HEK293 (cell line): ENCODE data around the gene CFAP99.

Experiments
- REST ChIP-seq: fragments of 450-650 bp; formaldehyde crosslinking; IDR thresholded peaks from 2 replicates; pipeline ENCODE4 v1.5.1; 2016; ENCODE audit warnings: missing biosample characterization, missing genetic modification characterization
- SP7 ChIP-seq: fragments of 450-650 bp; formaldehyde crosslinking; IDR thresholded peaks from 2 replicates; pipeline ENCODE4 v1.5.1; 2016; ENCODE audit warnings: missing biosample characterization, missing genetic modification characterization
- ZBTB11 ChIP-seq: fragments of 450-650 bp; formaldehyde crosslinking; conservative IDR thresholded peaks from 2 replicates; pipeline ENCODE4 v1.5.1; 2016; ENCODE audit warnings: low read depth, missing biosample characterization, missing genetic modification characterization
- ZFP41 ChIP-seq: fragments of 450-650 bp; formaldehyde crosslinking; IDR thresholded peaks from 2 replicates; pipeline ENCODE4 v1.5.1; 2016; ENCODE audit warnings: missing biosample characterization, missing genetic modification characterization, borderline replicate concordance
- ZNF132 ChIP-seq: fragments of 450-650 bp; formaldehyde crosslinking; IDR thresholded peaks from 2 replicates; pipeline ENCODE4 v1.5.1; 2017; ENCODE audit warnings: missing biosample characterization, missing genetic modification characterization, borderline replicate concordance
- ZNF138 ChIP-seq: fragments of 450-650 bp; formaldehyde crosslinking; IDR thresholded peaks from 2 replicates; pipeline ENCODE4 v1.5.1; 2016; ENCODE audit warnings: missing biosample characterization, missing genetic modification characterization, borderline replicate concordance
- ZNF18 ChIP-seq: fragments of 450-650 bp; formaldehyde crosslinking; IDR thresholded peaks from 2 replicates; pipeline ENCODE4 v1.5.1; 2016; ENCODE audit warnings: missing biosample characterization, missing genetic modification characterization
- ZNF223 ChIP-seq: fragments of 450-650 bp; formaldehyde crosslinking; IDR thresholded peaks from 2 replicates; pipeline ENCODE4 v1.5.1; 2016; ENCODE audit warnings: missing biosample characterization, missing genetic modification characterization
- ZNF707 ChIP-seq: fragments of 450-650 bp; formaldehyde crosslinking; IDR thresholded peaks from 2 replicates; pipeline ENCODE4 v1.5.1; 2016; ENCODE audit warnings: missing biosample characterization, missing genetic modification characterization
- ZNF837 ChIP-seq: fragments of 450-650 bp; formaldehyde crosslinking; IDR thresholded peaks from 2 replicates; pipeline ENCODE4 v1.5.1; 2016; ENCODE audit warnings: missing biosample characterization, missing genetic modification characterization
- TF ChIP-seq, protein P1 (sequence below): sonication (generic); formaldehyde crosslinking; IDR thresholded peaks from 2 replicates; pipeline ENCODE4 v1.8.1; 2022; ENCODE audit warnings: mild to moderate bottlenecking, moderate library complexity, missing genetic modification reagents
- TF ChIP-seq, protein P2 (sequence below): fragments of 450-650 bp; formaldehyde crosslinking; IDR thresholded peaks from 2 replicates; pipeline ENCODE4 v1.5.1; 2016; ENCODE audit warnings: missing biosample characterization, missing genetic modification characterization
- TF ChIP-seq, protein P3 (sequence below): fragments of 450-650 bp; formaldehyde crosslinking; IDR thresholded peaks from 2 replicates; pipeline ENCODE4 v1.5.1; 2016; ENCODE audit warnings: missing biosample characterization, missing genetic modification characterization
- TF ChIP-seq, protein P4 (sequence below): fragments of 450-650 bp; formaldehyde crosslinking; IDR thresholded peaks from 2 replicates; pipeline ENCODE4 v1.5.1; 2016; ENCODE audit warnings: missing biosample characterization, missing genetic modification characterization

- TF ChIP-seq, protein P1, sequence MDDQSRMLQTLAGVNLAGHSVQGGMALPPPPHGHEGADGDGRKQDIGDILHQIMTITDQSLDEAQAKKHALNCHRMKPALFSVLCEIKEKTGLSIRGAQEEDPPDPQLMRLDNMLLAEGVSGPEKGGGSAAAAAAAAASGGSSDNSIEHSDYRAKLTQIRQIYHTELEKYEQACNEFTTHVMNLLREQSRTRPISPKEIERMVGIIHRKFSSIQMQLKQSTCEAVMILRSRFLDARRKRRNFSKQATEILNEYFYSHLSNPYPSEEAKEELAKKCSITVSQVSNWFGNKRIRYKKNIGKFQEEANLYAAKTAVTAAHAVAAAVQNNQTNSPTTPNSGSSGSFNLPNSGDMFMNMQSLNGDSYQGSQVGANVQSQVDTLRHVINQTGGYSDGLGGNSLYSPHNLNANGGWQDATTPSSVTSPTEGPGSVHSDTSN (CRISPR knock-in tag): no peak
- TF ChIP-seq REST (tag by site-specific recombination) (no peak), ZNF837 (no peak), SP7 (tag by site-specific recombination) (no peak), ZNF138 (tag by site-specific recombination) (no peak), ZBTB11 (tag by site-specific recombination) (peak; percentile 54), ZNF223 (no peak), ZNF132 (no peak), ZNF18 (tag by site-specific recombination) (no peak), ZNF707 (tag by site-specific recombination) (no peak), ZFP41 (tag by site-specific recombination) (no peak)
- TF ChIP-seq, protein P2, sequence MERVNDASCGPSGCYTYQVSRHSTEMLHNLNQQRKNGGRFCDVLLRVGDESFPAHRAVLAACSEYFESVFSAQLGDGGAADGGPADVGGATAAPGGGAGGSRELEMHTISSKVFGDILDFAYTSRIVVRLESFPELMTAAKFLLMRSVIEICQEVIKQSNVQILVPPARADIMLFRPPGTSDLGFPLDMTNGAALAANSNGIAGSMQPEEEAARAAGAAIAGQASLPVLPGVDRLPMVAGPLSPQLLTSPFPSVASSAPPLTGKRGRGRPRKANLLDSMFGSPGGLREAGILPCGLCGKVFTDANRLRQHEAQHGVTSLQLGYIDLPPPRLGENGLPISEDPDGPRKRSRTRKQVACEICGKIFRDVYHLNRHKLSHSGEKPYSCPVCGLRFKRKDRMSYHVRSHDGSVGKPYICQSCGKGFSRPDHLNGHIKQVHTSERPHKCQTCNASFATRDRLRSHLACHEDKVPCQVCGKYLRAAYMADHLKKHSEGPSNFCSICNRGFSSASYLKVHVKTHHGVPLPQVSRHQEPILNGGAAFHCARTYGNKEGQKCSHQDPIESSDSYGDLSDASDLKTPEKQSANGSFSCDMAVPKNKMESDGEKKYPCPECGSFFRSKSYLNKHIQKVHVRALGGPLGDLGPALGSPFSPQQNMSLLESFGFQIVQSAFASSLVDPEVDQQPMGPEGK (tag by site-specific recombination): no peak
- TF ChIP-seq, protein P3, sequence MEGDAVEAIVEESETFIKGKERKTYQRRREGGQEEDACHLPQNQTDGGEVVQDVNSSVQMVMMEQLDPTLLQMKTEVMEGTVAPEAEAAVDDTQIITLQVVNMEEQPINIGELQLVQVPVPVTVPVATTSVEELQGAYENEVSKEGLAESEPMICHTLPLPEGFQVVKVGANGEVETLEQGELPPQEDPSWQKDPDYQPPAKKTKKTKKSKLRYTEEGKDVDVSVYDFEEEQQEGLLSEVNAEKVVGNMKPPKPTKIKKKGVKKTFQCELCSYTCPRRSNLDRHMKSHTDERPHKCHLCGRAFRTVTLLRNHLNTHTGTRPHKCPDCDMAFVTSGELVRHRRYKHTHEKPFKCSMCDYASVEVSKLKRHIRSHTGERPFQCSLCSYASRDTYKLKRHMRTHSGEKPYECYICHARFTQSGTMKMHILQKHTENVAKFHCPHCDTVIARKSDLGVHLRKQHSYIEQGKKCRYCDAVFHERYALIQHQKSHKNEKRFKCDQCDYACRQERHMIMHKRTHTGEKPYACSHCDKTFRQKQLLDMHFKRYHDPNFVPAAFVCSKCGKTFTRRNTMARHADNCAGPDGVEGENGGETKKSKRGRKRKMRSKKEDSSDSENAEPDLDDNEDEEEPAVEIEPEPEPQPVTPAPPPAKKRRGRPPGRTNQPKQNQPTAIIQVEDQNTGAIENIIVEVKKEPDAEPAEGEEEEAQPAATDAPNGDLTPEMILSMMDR: no peak
- TF ChIP-seq, protein P4, sequence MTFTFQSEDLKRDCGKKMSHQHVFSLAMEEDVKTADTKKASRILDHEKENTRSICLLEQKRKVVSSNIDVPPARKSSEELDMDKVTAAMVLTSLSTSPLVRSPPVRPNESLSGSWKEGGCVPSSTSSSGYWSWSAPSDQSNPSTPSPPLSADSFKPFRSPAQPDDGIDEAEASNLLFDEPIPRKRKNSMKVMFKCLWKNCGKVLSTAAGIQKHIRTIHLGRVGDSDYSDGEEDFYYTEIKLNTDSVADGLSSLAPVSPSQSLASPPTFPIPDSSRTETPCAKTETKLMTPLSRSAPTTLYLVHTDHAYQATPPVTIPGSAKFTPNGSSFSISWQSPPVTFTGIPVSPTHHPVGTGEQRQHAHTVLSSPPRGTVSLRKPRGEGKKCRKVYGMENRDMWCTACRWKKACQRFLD (tag by site-specific recombination): no peak
Observed at GRCh38 chr4:2469192-2469984, 50.6 kb downstream of the CFAP99 start.
